Measurements from ENCODE around the gene SFRP5.
A peak's percentile ranks its signal among the peaks of the same experiment; 100 is the strongest.

Gene SFRP5

DNA sequence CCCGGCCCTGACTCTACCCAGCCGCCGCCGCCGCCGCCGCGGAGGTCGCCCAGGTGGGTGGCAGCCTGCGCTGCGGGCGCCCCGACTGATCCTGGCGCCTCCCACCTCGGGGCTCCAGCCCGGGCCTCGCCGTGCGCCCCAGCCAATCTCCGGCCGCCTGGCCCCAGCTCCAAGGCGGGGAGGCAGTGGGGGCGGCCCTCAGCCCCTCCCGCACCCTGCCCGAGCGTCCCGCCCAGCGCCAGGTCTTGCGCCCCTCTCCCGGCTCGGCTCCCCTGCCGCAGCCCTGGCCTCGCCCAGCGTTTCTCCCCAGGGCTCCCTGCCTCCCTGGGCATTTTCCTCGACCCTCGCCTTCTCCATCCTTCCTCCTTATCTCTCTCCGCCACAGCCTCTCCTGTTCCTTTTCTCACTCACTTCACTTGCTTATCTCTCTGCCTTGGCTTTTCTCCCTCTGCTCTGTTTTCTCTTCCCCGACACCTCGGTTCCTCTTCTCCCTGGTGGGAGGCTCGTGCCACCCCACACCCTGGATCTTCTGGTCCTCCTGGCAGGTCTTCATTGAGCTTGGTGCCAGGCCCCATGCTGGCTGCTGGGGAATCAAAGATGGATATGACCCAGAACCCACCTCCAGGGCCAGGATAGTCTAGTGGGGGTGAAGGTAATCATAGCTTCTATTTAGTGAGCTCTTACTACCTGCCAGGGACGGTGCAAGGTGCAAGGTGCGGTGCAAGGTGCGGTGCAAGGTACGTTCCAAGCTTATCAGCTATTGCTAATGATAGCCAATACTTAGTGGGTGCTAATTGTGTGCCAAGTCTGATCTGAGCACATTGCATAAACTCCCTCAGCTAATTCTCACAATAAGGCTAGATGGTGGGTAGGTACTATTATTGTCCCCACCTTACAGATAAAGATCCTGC is at the start of gene SFRP5:
TSS of gene SFRP5 (minus strand) at position 87 of the 911 bp plus-strand sequence. CDS start 166 bp downstream, outside the sequence.
- no peak for DNase-seq (ENCODE audit: low spot score)

- no peak for DNase-seq (ENCODE audit: low spot score)
These were observed 48.4 kb upstream of the SFRP5 start for GRCh38 chr10:97820096-97820704.

GRCh38 chr10:97818572-97818971 is 46.8 kb upstream of the SFRP5 start:
- no peak for DNase-seq (ENCODE audit: low spot score)

DNA sequence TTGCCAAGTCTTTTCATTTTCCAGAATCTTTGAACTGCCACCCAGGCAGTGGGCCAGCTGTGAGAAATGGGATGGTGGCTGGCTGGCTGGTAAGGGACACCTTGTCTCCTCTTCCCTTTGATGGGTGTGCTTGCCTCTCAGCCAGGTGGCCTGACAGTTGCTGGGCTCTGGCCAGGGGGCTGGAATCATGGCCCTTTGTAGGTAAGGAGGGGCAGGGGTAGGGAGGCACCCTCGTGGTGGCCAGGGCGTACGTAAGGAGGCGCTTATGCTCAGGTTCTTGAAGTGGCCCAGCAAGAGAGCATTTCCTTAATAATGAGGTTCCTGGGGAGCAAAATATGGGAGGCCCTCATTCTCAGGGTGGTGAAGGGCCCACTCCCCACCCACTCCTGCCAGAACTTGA is 44.8 kb upstream of the SFRP5 start:
- no peak for DNase-seq (ENCODE audit: low spot score)

DNA sequence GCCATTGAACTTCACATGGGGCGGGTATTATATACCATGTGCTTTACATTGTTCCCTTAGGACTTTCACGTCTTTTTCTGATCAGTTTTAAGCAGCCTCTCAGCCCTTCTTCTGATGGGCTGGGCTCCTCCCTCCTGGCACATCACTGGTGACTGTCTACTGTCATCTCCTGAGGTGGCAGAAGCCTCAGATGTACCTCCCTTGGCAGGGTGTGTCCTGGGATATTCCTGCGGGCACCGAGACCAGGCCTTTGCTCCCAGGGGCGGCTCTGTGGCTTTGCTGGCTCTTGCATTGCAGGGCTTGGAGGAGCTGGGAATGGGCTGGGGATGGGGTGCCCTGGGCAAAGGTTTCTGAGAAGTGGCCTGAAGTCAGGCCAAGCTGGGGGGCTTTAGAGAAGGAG is 43.2 kb upstream of the SFRP5 start:
- DNase-seq (ENCODE audit: low spot score) = no peak

DNA sequence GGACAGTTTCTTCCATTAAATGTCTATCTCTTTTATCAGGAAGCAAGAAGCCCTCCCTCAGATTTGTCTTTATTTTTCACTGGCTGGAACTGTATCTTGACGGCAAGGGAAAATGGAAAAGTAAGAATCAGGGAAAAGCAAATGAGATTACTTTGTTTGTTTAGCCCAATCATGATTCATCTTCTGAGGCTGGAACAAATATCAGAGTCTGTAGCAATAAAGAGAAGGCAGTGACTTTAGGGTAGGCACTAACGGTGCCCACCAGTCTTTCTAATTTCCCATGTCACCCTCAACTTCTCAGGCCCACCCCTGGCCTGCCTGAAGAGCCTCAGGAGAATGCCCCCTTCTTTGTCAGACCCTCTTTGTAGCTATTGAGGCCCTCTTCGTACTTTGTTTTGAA is 41.5 kb upstream of the SFRP5 start:
- DNase-seq (ENCODE audit: low spot score) = no peak

DNA sequence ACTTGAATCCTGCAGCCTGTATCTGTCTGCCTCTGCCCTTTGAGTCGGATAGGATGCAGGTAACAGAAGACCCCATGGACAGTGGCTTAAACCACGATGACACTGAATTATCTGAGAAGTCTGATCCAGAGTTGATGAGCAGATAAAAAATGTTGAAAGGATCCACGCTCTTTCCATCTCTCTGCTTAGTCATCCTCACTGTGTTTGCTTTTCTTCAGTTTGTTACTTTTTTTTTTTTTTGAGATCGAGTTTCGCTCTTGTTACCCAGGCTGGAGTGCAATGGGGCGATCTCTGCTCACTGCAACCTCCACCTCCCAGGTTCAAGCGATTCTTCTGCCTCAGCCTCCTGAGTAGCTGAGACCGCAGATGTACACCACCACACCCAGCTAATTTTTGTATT is 40.9 kb upstream of the SFRP5 start:
- DNase-seq (ENCODE audit: low spot score) = no peak

GRCh38 chr10:97811958-97812357 is 40.2 kb upstream of the SFRP5 start:
- DNase-seq (ENCODE audit: low spot score) = no peak

- no peak for DNase-seq (ENCODE audit: low spot score)
These were observed 38.6 kb upstream of the SFRP5 start for GRCh38 chr10:97810446-97810845.

DNA sequence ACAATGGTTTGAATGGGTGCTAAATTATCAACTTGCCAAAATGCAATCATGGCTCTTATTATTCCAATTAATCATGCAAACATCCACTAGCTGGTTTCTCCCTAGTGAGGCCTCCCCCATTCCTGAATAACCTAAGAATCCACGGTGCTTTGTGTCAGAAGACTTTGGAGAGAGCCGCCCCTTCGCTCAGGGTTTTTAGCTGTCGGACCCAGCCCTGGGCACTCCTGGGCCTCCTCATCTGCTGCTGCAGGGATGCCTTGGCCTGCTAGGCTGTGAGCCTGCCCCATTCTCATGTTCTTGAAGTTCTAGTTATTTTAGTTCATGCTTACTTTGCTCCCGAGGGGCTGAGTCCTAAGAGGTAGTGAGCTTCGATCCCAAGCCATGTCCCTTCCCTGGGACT is 34.1 kb upstream of the SFRP5 start:
- no peak for DNase-seq (ENCODE audit: low spot score)

GRCh38 chr10:97805096-97805884 is 33.5 kb upstream of the SFRP5 start:
- DNase-seq (ENCODE audit: low spot score) = no peak

DNA sequence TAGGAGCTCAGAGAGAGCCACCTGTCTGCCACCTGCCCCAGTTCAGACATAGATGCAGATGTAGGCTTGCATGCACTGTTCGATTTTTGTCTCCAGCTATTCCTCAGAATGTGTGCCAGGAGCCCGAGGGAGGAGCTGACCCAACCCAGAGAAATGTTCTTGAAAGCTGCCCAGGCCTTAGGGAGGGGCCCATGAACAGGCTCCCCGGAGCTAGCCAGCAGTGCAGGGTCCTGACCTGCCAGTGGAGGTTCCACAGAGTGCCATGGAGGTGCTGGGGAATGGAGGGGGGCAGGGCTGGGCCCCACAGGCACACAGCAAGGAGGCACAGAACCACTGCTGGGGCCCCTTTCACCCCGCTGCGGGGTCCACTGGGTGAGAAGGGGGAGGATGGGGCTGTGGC is 29.6 kb upstream of the SFRP5 start:
- DNase-seq (ENCODE audit: low spot score) = no peak

GRCh38 chr10:97800474-97800873 is 28.7 kb upstream of the SFRP5 start:
- no peak for DNase-seq (ENCODE audit: low spot score)

DNA sequence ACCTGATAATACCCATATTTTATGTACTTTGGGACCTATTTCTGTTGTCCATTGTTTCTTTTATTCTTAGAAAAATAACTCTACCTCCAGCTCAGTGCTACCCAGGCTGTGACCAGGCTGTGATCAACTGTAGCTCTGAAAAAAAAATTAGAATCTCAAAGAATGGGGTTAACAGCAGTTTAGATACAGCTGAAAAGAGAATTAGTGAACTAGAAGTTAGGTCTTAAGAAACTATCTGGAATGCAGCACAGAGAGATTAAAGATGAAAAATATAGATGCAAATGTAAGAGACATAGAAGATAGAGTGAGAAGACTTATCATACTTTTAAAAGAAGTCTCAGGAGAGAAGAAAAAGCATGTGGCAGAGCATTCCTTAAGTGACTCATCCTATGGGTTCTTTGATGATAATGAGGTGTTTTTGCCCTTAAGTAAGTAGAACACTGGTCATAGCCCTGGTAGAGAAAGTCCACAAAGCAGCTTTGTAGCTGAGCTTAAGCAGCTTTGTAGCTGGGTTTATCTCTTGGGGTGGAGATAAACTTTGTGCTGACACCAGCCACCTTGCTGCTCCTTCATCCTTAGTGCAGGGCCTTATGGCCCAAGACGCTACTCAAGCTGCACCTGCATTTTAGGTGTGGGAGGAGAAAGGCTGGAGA is 27.3 kb upstream of the SFRP5 start:
- DNase-seq (ENCODE audit: low spot score) = no peak

DNA sequence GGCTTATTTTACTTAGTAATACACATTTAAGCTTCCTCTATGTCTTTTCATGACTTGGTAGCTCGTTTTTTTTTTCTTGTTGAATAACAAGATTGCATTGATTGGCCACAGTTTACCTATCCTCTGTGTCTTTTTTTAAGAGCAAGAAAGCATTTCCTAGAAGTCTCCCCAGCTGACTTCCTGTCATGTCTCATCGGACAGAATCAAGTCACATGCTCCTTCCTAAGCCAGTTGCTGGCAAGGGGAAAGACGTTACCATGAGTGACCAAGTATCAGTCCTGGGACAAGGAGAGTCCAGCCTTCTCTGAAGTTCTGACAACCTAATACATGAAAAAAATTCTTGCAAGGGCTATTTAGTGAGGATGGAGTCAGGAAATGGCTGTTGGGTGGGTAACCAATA is 24.9 kb upstream of the SFRP5 start:
- no peak for DNase-seq (ENCODE audit: low spot score)

DNA sequence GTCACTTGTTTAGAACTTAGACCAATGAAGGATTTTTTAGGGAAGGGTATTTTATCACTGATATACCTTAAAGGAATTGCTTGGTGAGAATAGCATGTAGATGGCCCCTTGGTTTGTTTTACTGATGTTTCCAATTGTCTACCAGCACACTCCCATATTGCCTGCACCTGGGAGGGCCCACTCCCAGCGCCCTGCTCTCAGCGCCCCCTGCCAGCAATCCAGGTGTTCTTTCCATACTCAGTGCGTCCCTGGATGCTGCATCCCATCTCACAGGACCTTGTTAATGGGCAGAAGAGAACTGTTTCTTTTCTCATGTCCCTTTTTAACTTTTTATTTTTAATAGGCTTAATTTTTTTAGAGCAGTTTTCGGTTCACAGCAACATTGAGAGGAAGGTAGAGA is 24.1 kb upstream of the SFRP5 start:
- DNase-seq (ENCODE audit: low spot score) = no peak

DNA sequence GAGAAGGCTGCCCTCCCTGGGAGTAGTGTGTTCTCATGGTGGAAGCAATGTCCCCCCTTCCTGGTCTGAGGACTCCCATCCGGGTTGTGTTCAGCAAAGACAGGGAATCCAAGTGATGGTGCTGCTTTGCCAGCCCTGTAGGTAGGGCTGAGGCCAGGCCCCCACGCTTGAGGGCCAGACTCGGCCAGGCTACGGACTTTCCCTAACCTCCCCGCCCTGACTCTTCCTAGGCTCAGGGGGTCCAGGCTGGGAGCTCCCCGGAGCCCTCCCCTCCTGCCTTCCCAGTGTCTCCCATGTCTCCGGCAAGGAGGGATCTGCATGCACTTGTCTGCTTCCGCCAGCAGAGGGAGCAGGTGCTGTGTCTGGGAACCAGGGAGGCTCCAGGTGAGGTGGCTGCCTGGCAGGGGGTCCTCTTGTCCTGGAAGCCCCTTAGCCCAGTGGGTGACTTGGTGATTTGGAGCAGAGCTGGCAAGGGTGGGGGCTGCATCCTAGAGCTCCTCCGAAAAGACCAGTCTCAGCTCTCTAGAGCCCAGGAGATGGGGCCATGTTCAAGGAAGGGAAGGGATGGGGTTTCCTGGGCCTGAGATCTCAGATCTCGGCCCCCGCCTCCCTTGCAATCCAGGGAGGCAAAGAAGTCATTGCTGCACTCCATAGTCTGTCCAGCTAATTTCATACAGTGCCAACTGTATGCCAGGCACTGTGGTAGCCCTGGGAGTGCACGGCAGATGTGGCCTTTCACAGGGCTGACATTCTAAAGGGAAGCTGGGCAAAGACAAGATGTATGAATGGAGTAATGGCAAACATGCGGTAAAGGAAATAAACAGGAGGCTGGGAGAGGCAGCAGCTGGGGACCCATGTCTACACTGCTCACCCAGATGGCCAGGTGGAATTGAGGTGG is 20.3 kb upstream of the SFRP5 start:
- DNase-seq (ENCODE audit: low spot score) = peak; percentile 24

DNA sequence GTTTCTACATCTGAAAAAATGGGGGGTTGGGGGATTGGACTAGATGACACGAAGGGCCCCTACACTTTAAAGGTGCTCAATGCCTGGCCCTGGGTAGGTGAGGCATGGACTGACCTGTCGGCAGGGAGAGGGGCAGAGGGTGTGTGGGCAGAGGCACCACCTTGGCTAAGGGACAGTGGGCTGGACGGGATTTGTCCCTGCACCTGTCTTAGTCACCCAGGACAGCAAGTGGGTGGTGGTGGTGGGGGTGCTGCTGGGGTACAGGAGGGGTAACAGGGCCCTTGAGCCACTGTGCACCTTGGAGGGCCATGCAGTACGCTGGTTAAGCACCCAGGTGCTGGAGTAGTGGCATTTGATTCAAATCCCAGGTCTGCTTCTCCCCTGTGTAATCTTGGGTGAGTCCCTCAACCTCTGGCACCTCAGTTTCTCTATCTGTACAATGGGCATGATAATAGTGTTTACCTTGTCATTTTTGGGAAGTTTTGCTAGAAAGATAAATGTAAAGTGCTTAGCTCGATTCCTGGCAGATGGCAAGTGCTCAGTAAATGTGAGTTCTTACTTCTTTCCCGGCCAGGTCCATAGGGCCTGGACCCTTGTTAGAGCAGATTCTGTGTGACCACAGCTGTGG is 18.1 kb upstream of the SFRP5 start:
- DNase-seq (ENCODE audit: low spot score) = no peak

DNA sequence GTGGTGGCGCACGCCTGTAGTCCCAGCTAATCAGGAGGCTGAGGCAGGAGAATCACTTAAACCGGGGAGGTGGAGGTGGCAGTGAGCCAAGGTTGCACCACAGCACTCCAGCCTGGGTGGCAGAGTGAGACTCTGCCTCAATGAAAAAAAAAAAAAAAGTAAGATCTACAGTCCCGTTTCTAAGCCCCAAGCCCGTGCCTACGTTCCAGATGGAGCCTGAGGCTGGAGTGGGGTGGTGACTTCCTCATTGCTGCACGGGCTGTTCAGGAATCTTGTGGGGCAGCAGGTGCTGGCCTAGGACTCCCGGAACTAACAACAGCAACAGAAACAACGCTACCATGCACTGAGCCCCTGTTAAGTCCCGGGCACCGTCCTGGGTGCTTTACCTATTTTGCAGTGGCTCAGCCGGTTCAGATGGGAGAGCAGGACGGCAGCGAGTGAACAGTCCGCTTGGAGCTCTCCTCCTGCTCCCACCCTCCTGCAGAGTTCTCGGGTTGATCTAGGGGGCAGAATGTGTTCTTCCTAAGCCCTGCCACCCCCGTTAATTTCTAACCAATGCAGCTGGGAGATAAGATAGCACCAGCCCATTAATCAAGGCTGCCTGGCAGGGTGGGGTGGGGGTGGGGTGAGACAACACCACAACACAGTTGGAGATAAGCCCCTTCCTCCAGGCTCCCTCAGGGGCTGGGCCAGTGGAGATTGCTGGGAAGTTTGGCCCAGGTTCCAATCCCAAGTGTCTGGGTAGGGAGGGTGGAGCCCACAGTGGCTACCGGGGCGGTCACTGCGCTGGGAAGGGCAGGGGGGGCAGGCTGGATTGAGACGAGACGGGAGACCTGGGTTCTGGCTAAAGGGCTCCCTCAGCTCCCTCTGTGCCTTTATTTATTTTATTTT is 17.0 kb upstream of the SFRP5 start:
- DNase-seq (ENCODE audit: low spot score) = no peak

DNA sequence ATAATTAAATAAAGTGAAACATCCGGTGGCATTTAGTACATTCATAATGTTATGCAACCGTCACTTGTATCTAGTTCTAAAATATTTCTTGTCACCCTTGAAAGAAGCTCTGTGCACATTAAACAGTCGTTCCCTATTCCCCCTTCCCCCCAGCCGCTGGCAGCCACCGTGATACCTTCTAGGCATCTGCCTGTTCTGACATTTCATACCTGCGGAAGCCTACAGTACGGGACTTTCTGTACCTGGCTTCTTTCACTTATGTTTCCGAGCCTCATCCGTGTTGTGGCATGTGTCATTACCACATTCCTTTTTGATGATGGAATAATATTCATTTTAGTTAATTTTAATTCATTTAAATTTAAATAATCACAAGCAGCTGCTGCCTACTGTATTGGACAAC is 13.9 kb upstream of the SFRP5 start:
- no peak for DNase-seq (ENCODE audit: low spot score)

Data from globus pallidus (tissue), 1 donor.